ENCODE results near the gene KRT80.

KRT80 gene

GRCh38 chr12:52122904-52123303 lies 68.9 kb downstream of the KRT80 start:
- no peaks in the 10 kb centered on the region for H3K27me3 ChIP-seq (ENCODE audit: control insufficient read depth, insufficient read depth, low read length)
- no peak overlapping the region for H3K9ac ChIP-seq

DNA sequence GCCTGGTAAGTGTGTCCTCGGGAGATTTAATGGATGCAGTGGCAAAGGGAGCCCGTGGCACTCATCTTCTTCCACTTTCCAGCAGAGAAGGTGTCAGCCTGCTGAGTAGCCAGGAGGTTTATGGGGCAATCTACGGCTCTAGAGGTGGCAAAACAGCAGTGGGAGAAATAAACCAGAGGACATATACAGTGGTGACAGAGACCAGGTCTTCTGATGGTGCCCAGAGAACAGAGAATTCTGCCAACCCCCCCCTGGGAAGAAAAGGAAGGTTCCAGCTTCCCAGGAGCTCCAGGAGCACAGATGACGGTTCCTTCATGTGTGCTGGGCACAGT lies 69.3 kb downstream of the KRT80 start:
- Histone ChIP-seq H3K79me2 (no peaks in the 10 kb centered on the region), H3K9ac (no peak overlapping the region), H3K4me1 (peaks cover 39% of the 10 kb centered on the region), H3K27me3 (ENCODE audit: control insufficient read depth, insufficient read depth, low read length) (no peaks in the 10 kb centered on the region), H3K27ac (no peak overlapping the region), H3K4me2 (ENCODE audit: low read length) (no peak overlapping the region), H3K4me3 (ENCODE audit: low read depth, low read length) (no peak overlapping the region), H3K9me3 (ENCODE audit: control insufficient read depth, low read length) (no peaks in the 10 kb centered on the region), H2AFZ (no peak overlapping the region), H3K36me3 (ENCODE audit: control insufficient read depth, insufficient read depth, low read length) (no peaks in the 10 kb centered on the region)
- TF ChIP-seq CTCF (IDR thresholded peaks at IDR 0.05) = no peak

More at GRCh38 chr12:52122904-52123303, 68.9 kb downstream of the KRT80 start:
- Histone ChIP-seq H3K9me3 (ENCODE audit: control insufficient read depth, low read length) (no peaks in the 10 kb centered on the region), H3K79me2 (no peaks in the 10 kb centered on the region), H3K4me2 (ENCODE audit: low read length) (no peak overlapping the region), H3K27ac (no peak overlapping the region), H3K36me3 (ENCODE audit: control insufficient read depth, insufficient read depth, low read length) (no peaks in the 10 kb centered on the region), H3K4me3 (ENCODE audit: low read depth, low read length) (no peak overlapping the region), H3K4me1 (peaks cover 35% of the 10 kb centered on the region), H2AFZ (no peak overlapping the region)
- TF ChIP-seq CTCF (IDR thresholded peaks at IDR 0.05) = no peak

DNA sequence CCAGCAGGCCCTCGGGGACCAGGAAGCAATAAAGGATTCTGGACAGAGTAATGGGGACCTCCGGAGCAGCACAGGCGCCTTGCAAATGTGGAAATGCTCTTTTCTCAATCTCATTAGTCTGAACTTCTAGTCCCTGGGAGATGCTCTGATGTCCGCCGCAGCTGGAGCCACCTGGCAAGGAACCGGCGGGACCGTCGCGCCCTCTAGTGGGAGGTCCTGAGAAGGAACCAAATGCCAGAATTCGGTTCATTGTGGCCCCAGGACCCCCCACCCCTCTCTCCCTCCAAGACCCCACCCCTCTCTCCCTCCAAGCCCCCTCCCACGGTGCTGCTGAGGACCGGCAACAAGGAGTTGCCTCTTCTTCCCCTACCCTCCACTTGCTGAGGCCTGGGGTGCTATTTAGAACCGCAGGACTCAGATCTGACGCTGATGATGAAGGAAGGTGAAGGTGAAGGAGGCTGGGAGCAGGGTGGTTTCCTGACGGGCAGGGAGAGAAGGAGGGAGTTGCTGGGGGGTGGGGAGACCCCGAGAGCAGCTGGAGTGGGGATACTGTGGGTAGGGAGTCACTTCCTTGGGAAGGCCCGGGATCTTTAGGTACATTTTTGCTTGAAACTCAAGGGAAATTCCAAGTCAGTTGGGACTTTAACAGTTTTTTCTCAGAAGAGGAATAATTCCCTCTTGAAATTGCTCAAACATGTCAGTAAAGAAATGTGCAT lies 69.8 kb downstream of the KRT80 start:
- H3K4me2 ChIP-seq (ENCODE audit: low read length) = no peak overlapping the region
- peak overlapping the region; percentile 71 for H2AFZ ChIP-seq
- peak overlapping the region; percentile 99 for H3K27ac ChIP-seq
- peak; percentile 88 for TF ChIP-seq CTCF (IDR thresholded peaks at IDR 0.05)
- peaks cover 44% of the 10 kb centered on the region for H3K4me1 ChIP-seq
- no peaks in the 10 kb centered on the region for H3K36me3 ChIP-seq (ENCODE audit: control insufficient read depth, insufficient read depth, low read length)
- no peaks in the 10 kb centered on the region for H3K79me2 ChIP-seq
- H3K9me3 ChIP-seq (ENCODE audit: control insufficient read depth, low read length) = no peaks in the 10 kb centered on the region
- H3K27me3 ChIP-seq (ENCODE audit: control insufficient read depth, insufficient read depth, low read length) = no peaks in the 10 kb centered on the region
- no peak overlapping the region for H3K4me3 ChIP-seq (ENCODE audit: low read depth, low read length)
- no peak overlapping the region for H3K9ac ChIP-seq

DNA sequence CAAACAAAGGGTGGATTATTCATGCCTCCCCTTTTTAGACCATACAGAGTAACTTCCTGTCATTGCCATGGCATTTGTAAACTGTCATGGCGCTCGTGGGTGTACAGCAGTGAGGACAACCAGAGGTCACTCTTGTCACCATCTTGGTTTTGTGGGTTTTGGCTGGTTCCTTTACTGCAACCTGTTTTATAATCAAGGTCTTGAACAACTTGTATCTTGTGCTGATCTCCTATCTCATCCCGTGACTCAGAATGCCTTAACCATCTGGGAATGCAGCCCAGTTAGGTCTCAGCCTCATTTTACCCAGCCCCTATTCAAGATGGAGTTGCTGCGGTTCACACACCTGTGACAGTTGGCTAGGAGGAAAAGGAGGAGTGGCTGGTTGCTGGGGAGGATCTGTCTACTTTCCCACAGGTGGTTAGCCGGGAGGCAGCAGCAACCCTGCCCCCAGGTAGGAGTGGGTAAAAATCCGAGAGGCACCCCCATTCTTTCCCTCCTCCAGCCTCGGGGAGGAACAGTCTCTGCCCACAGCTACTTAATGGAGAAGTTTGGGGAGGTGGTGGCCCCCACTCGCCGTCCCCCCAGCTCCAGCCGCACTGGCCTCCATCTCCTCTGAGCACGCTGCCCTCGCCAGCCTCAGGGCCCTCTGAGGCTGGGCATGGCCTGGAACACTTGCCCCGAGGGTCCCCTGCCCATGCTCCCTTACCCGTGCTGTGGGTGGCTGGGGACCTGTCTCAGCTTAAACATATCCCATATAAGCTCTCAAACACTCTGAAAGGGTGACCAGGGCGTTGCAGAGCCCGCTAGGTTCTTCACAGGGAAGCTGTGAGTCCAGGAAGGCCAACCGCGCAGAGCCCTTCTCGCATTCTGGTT lies 70.6 kb downstream of the KRT80 start:
- Histone ChIP-seq H3K9me3 (ENCODE audit: control insufficient read depth, low read length) (no peaks in the 10 kb centered on the region), H3K79me2 (no peaks in the 10 kb centered on the region), H3K36me3 (ENCODE audit: control insufficient read depth, insufficient read depth, low read length) (no peaks in the 10 kb centered on the region), H2AFZ (peak overlapping the region; percentile 71), H3K4me2 (ENCODE audit: low read length) (no peak overlapping the region), H3K9ac (no peak overlapping the region), H3K27ac (peak overlapping the region; percentile 99), H3K27me3 (ENCODE audit: control insufficient read depth, insufficient read depth, low read length) (no peaks in the 10 kb centered on the region), H3K4me1 (peaks cover 44% of the 10 kb centered on the region), H3K4me3 (ENCODE audit: low read depth, low read length) (no peak overlapping the region)
- no peak for TF ChIP-seq CTCF (IDR thresholded peaks at IDR 0.05)

Measured in parathyroid adenoma (tissue), 2 donors.